22Rv1 (cell line): ENCODE measurements around the gene ACACB.

Experiments
- H3K27ac ChIP-seq: fragments of 450-650 bp; 2 replicates; pipeline ENCODE4 v1.5.1; 2017
- CTCF ChIP-seq: fragments of 450-650 bp; IDR thresholded peaks from 2 replicates; pipeline ENCODE4 v1.5.1; 2017; ENCODE audit warnings: mild to moderate bottlenecking
- ZFX ChIP-seq: fragments of 450-650 bp; IDR thresholded peaks from 2 replicates; pipeline ENCODE4 v1.6.1; 2017; ENCODE audit warnings: antibody characterized with exemption, borderline replicate concordance

The ACACB gene

GRCh38 chr12:109214131-109214530 lies 97.7 kb downstream of the ACACB start:
- no peak overlapping the region for H3K27ac ChIP-seq
- TF ChIP-seq CTCF (no peak), ZFX (no peak)

GRCh38 chr12:109218996-109219395 lies 102.6 kb downstream of the ACACB start:
- TF ChIP-seq ZFX (no peak), CTCF (no peak)
- no peak overlapping the region for H3K27ac ChIP-seq

- no peak overlapping the region for H3K27ac ChIP-seq
- TF ChIP-seq CTCF (no peak), ZFX (no peak)
Observed at GRCh38 chr12:109219938-109220337, 103.6 kb downstream of the ACACB start.

GRCh38 chr12:109221277-109221931 lies 105.0 kb downstream of the ACACB start:
- no peak overlapping the region for H3K27ac ChIP-seq
- no peak for TF ChIP-seq CTCF
- no peak for TF ChIP-seq ZFX

- no peak overlapping the region for H3K27ac ChIP-seq
- TF ChIP-seq ZFX (no peak), CTCF (no peak)
Observed at GRCh38 chr12:109222062-109222461, 105.7 kb downstream of the ACACB start.

GRCh38 chr12:109222496-109222895 lies 106.1 kb downstream of the ACACB start:
- TF ChIP-seq CTCF (no peak), ZFX (no peak)
- no peak overlapping the region for H3K27ac ChIP-seq

GRCh38 chr12:109223211-109223610 lies 106.8 kb downstream of the ACACB start:
- TF ChIP-seq CTCF, result no peak
- no peak for TF ChIP-seq ZFX
- H3K27ac ChIP-seq, result no peak overlapping the region
